ENCODE results near the gene MT1X. TPM values are rescaled to one million over a fixed set of nuclear protein-coding genes. Genes with fewer than 3 reads are reported as not detected.

MT1X gene
- total and polyA plus RNA-seq, 2 experiments from 2014 or later, result 39.8 to 127 TPM

DNA sequence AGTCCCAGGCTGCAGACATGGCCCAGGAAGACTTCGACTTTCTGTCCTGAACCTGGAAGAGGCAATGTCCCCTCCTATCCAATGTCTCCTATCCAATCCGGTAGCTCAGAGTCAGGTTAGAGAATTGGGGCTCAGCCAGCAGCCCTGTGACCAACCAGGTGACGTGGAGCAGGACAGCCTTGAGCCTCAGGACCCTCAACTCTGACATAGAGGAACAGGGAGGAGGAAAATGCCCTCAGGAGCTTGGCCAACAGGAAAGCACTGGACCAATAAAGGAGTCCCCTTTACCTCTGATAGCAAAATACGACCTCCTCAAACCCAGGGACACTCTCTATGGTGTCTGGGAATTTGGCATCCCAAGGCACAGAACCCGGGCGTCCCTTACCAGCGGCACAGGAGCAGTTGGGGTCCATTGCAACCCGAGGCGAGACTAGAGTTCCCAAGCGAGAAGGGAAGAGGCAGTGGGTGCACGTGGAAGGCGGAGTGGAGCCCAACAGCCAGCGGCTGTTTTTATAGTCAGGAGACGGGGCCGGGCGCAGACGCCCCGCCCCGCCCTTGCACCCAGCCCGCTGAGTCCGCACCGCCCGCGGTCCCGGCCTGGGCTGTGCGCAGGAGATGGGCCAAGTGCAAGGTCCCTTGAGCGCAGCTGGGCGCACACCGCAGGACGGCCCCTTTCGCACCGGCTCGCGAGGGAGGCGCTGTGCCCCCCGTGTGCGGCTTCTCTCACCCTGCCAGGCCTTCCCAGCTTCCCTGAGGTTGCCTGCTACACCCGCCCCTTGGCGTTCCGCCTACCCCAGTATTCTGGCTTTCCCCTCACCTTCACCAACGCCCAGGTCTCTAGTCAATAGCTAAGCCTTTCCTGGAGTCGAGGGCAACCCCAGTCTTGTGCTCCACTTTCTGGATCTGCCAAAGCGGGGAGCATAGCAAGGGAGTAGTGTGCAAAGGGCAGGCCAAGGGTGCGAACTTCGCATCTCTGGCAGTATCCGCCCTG lies 14.4 kb upstream of the MT1X start, which contains the start of gene MT1G:
Gene MT1G, minus strand, starts transcription at position 485 of the 991 bp plus-strand sequence. Its CDS starts 72 bp downstream, at position 413.
- no peaks in the 10 kb centered on the region for H3K4me1 ChIP-seq (ENCODE audit: insufficient read depth)
- peaks cover 100% of the 10 kb centered on the region for H3K27me3 ChIP-seq
- no peaks in the 10 kb centered on the region for H3K9me3 ChIP-seq (ENCODE audit: low read depth)
- no peak within 1 kb of the TSS for H3K27ac ChIP-seq
- peak; percentile 56 for DNase-seq (ENCODE audit: low spot score)
- no peak for TF ChIP-seq CTCF (IDR thresholded peaks at IDR 0.05; ENCODE audit: poor library complexity)
- TF ChIP-seq EZH2phosphoT487 (IDR thresholded peaks at IDR 0.05; ENCODE audit: low read depth, severe bottlenecking, unreplicated experiment), result no peak
- TF ChIP-seq EZH2 (IDR thresholded peaks at IDR 0.05; ENCODE audit: borderline replicate concordance), result peak; percentile 43
- H3K9me2 ChIP-seq (replicated peaks; ENCODE audit: insufficient read depth), result no peaks in the 10 kb centered on the region
- no peaks in the 10 kb centered on the region for H3K36me3 ChIP-seq (replicated peaks; ENCODE audit: insufficient read depth, low read depth)
- H3K4me2 ChIP-seq, result peak within 1 kb of the TSS; percentile 49
- H3K4me3 ChIP-seq, result no peak within 1 kb of the TSS
- H3K79me2 ChIP-seq, result no peaks in the 10 kb centered on the region
- WGBS (ENCODE audit: low lambda C conversion rate, missing lambda C conversion rate), result 9% methylated on average over 46 of the region's 46 CpGs
- H2AFZ ChIP-seq, result no peak within 1 kb of the TSS
- no peaks in the 10 kb centered on the region for H4K20me1 ChIP-seq (ENCODE audit: insufficient read depth, poor library complexity, severe bottlenecking)

GRCh38 chr16:56669005-56669839 lies 13.0 kb upstream of the MT1X start, which contains the start of gene MT1H:
Gene MT1H (plus strand): TSS chr16:56669814. CDS start chr16:56669885, 71 bp downstream.
- TF ChIP-seq EZH2 (IDR thresholded peaks at IDR 0.05; ENCODE audit: borderline replicate concordance), result peak; percentile 64
- no peak for TF ChIP-seq EZH2phosphoT487 (IDR thresholded peaks at IDR 0.05; ENCODE audit: low read depth, severe bottlenecking, unreplicated experiment)
- no peak for DNase-seq (ENCODE audit: low spot score)
- 25% methylated on average over 38 of the region's 38 CpGs for WGBS (ENCODE audit: low lambda C conversion rate, missing lambda C conversion rate)
- no peaks in the 10 kb centered on the region for H3K9me3 ChIP-seq (ENCODE audit: low read depth)
- no peaks in the 10 kb centered on the region for H3K79me2 ChIP-seq
- H3K4me3 ChIP-seq, result no peak within 1 kb of the TSS
- no peak within 1 kb of the TSS for H3K27ac ChIP-seq
- no peaks in the 10 kb centered on the region for H4K20me1 ChIP-seq (ENCODE audit: insufficient read depth, poor library complexity, severe bottlenecking)
- H3K27me3 ChIP-seq, result peaks cover 99% of the 10 kb centered on the region
- no peaks in the 10 kb centered on the region for H3K4me1 ChIP-seq (ENCODE audit: insufficient read depth)
- no peaks in the 10 kb centered on the region for H3K36me3 ChIP-seq (replicated peaks; ENCODE audit: insufficient read depth, low read depth)
- no peak within 1 kb of the TSS for H3K4me2 ChIP-seq
- H3K9me2 ChIP-seq (replicated peaks; ENCODE audit: insufficient read depth), result no peaks in the 10 kb centered on the region
- no peak within 1 kb of the TSS for H2AFZ ChIP-seq

DNA sequence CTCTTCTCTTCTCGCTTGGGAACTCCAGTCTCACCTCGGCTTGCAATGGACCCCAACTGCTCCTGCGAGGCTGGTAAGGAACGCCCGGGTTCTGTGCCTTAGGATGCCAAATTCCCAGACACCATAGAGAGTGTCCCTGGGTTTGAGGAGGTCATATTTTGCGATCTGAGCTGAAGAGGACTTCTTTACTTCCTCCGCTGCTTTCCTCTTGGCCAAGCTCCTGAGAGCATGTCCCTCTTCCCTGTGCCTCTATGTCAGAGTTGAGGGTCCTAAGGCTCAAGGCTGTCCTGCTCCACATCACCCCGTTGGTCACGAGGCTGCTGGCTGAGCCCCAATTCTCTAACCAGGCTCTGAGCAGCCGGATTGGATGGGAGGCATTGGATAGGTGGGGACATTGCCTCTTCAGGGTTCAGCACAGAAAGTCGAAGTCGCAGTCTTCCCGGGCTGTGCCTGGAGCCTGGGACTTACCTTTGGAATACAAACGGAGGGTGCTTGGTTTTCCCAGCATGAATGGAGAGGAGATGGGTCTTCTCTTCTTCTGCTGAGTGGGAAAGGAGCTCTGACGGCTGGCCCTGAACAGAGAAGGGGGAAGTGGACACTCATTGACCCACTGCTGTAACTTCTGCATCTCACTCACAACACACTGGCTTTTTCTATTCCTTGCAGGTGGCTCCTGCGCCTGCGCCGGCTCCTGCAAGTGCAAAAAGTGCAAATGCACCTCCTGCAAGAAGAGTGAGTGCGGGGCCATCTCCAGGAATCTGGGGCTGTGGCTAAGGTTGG lies 12.2 kb upstream of the MT1X start:
- Histone ChIP-seq H3K9me3 (ENCODE audit: low read depth) (no peaks in the 10 kb centered on the region), H3K36me3 (replicated peaks; ENCODE audit: insufficient read depth, low read depth) (no peaks in the 10 kb centered on the region), H3K79me2 (no peaks in the 10 kb centered on the region), H3K4me1 (ENCODE audit: insufficient read depth) (no peaks in the 10 kb centered on the region), H3K27me3 (peaks cover 96% of the 10 kb centered on the region), H3K9me2 (replicated peaks; ENCODE audit: insufficient read depth) (no peaks in the 10 kb centered on the region), H2AFZ (no peak overlapping the region), H3K27ac (no peak overlapping the region), H3K4me3 (no peak overlapping the region), H3K4me2 (no peak overlapping the region), H4K20me1 (ENCODE audit: insufficient read depth, poor library complexity, severe bottlenecking) (no peaks in the 10 kb centered on the region)
- no peak for TF ChIP-seq CTCF (IDR thresholded peaks at IDR 0.05; ENCODE audit: poor library complexity)
- no peak for DNase-seq (ENCODE audit: low spot score)
- WGBS (ENCODE audit: low lambda C conversion rate, missing lambda C conversion rate), result 31% methylated on average over 19 of the region's 19 CpGs

Measured in hepatocyte (in vitro differentiated cells).